ENCODE results near the gene SLC12A7.
"Not testable (repeated sequence)": the region's sequence is repeated elsewhere in the genome, so short reads cannot be mapped to it uniquely, and the experiment has no call there.

The SLC12A7 gene

GRCh38 chr5:1131726-1132125, 19.9 kb upstream of the SLC12A7 start:
- H3K4me3 ChIP-seq (ENCODE audit: low read length): no peak overlapping the region
- TF ChIP-seq, protein P1, sequence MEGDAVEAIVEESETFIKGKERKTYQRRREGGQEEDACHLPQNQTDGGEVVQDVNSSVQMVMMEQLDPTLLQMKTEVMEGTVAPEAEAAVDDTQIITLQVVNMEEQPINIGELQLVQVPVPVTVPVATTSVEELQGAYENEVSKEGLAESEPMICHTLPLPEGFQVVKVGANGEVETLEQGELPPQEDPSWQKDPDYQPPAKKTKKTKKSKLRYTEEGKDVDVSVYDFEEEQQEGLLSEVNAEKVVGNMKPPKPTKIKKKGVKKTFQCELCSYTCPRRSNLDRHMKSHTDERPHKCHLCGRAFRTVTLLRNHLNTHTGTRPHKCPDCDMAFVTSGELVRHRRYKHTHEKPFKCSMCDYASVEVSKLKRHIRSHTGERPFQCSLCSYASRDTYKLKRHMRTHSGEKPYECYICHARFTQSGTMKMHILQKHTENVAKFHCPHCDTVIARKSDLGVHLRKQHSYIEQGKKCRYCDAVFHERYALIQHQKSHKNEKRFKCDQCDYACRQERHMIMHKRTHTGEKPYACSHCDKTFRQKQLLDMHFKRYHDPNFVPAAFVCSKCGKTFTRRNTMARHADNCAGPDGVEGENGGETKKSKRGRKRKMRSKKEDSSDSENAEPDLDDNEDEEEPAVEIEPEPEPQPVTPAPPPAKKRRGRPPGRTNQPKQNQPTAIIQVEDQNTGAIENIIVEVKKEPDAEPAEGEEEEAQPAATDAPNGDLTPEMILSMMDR (IDR thresholded peaks at IDR 0.05; ENCODE audit: insufficient read depth, low read depth, low read length, missing control alignments): no peak
- no peak for DNase-seq (ENCODE audit: low read depth)

DNA sequence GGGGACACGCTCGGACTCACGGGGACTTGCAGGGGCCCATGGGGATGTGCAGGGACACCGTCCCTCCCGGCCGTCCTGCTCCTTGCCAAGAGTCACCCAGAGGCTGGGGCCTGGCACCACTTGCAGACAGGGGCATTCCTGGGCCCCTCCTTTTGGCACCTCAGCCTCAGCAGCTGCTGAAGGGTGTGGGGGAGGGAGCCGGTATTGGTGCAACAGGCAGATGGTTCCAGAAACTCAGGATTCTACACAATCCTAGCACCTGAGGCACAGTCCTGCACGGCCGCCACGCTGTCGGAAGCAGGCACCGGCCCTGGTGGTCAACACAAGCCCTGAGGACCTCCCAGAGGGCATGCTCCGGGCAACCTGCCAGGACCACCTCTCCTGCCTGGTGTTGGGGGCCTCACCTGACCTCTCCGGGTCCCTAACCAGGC, 19.3 kb upstream of the SLC12A7 start:
- H3K4me3 ChIP-seq (ENCODE audit: low read length): no peak overlapping the region
- DNase-seq (ENCODE audit: low read depth): no peak
- TF ChIP-seq, protein P1 (IDR thresholded peaks at IDR 0.05; ENCODE audit: insufficient read depth, low read depth, low read length, missing control alignments): no peak

GRCh38 chr5:1130218-1130946, 18.5 kb upstream of the SLC12A7 start:
- no peak for DNase-seq (ENCODE audit: low read depth)
- TF ChIP-seq, protein P1 (IDR thresholded peaks at IDR 0.05; ENCODE audit: insufficient read depth, low read depth, low read length, missing control alignments): no peak
- H3K4me3 ChIP-seq (ENCODE audit: low read length): no peak overlapping the region

DNA sequence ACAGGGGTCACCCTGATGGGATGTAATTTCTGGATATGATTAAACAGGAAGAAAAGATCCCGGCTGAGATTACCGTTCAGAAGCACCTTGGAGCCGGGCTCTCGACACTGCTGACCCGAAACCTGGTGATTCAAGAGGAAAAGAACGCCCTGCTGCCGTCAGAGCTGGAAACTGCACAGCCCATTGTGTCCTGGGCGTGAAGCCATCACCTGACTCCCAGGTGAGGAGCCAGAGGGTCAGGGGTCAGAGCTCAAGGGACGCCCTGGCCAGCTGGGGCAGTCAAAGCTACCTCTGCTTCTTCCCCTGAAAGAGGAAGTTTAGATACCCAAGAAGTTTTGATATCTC, 17.8 kb upstream of the SLC12A7 start:
- TF ChIP-seq, protein P1 (IDR thresholded peaks at IDR 0.05; ENCODE audit: insufficient read depth, low read depth, low read length, missing control alignments): no peak
- H3K4me3 ChIP-seq (ENCODE audit: low read length): no peak overlapping the region
- DNase-seq (ENCODE audit: low read depth): no peak

DNA sequence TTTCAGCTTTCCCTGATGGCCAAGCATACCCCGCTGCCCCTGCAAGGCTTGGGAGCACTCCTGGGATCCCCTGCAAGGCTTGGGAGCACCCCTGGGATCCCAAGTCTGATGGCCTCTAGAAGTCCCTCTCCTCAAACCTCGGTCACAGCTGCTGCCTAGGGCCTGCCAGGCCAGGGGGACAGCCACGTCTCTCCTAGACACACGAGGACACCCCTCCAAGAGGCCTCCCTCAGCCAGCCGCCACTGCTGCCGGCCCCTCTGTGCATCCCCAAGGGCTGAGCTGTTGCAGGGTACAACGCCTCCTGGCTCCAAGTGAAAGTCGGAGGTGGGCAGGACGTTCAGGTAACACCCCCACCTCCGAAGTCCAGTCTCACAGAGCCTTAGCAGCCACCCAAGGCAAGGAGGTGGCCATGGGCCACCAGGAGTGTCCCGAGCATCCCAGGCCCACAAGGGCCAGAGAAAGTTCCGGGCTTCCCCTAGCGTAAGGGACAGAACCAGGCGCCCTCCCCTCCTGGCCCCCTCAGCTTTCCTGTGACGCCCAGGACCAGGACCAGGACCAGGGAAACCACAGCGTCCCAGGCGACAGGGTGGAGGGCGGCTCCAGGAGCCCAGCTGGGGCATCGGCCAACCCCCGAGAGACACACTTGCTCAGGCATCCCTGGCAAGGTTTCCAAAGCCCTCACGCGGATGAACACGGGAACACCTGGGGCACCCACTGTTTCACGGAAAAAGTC, 17.3 kb upstream of the SLC12A7 start:
- DNase-seq (ENCODE audit: low read depth): no peak
- H3K4me3 ChIP-seq (ENCODE audit: low read length): no peak overlapping the region
- TF ChIP-seq, protein P1 (IDR thresholded peaks at IDR 0.05; ENCODE audit: insufficient read depth, low read depth, low read length, missing control alignments): no peak

- DNase-seq (ENCODE audit: low read depth): no peak
- TF ChIP-seq, protein P1 (IDR thresholded peaks at IDR 0.05; ENCODE audit: insufficient read depth, low read depth, low read length, missing control alignments): no peak
- no peak overlapping the region for H3K4me3 ChIP-seq (ENCODE audit: low read length)
These were observed 16.3 kb upstream of the SLC12A7 start for GRCh38 chr5:1127959-1128785.

DNA sequence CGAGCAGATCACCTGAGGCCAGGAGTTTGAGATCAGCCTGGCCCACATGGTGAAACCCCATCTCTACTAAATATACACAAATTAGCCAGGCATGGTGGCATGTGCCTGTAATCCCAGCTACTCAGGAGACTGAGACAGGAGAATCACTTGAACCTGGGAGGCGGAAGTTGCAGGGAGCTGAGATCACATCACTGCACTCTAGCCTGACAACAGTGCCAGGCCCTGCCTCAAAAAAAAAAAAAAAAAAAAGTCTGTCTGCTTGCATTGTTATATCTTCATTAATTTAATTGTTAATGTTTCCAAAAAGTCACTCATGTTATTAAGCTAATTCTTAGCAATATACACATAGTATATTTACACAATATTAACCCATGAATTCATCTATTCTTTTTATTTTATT, 13.8 kb upstream of the SLC12A7 start:
- DNase-seq (ENCODE audit: low read depth); H3K4me3 ChIP-seq (ENCODE audit: low read length): not testable (repeated sequence)
